GM12865 (cell line): ENCODE data around the gene ROBO1.
A peak's percentile ranks its signal among the peaks of the same experiment; 100 is the strongest.

Source experiments
- DNase-seq: peaks from one replicate; pipeline ENCODE4 v3.0.0; 2010; ENCODE audit warnings: low read depth
- H3K4me3 ChIP-seq: 2 replicates; pipeline ENCODE4 v1.5.1; 2011; ENCODE audit warnings: mild to moderate bottlenecking, low read depth, low read length, control low read depth
- CTCF ChIP-seq: IDR thresholded peaks from 2 replicates; pipeline ENCODE4 v1.5.1; 2011; ENCODE audit warnings: low read length, control low read depth, low read depth, inconsistent platforms; ENCODE audit not compliant: insufficient read depth; ENCODE audit errors: missing control alignments

The ROBO1 gene

GRCh38 chr3:79002465-79003372, 765.1 kb downstream of the ROBO1 start:
- H3K4me3 ChIP-seq = no peak overlapping the region
- TF ChIP-seq CTCF = no peak
- no peak for DNase-seq

- no peak for DNase-seq
- H3K4me3 ChIP-seq = no peak overlapping the region
- no peak for TF ChIP-seq CTCF
These were observed 766.5 kb downstream of the ROBO1 start for GRCh38 chr3:79001255-79001654.

GRCh38 chr3:78999139-78999538, 768.7 kb downstream of the ROBO1 start:
- TF ChIP-seq CTCF = no peak
- no peak for DNase-seq
- H3K4me3 ChIP-seq = no peak overlapping the region

- no peak overlapping the region for H3K4me3 ChIP-seq
- TF ChIP-seq CTCF = no peak
- DNase-seq = no peak
These were observed 772.7 kb downstream of the ROBO1 start for GRCh38 chr3:78995087-78995486.

- no peak overlapping the region; the same call in 1 of the 2 replicates for H3K4me3 ChIP-seq
- DNase-seq = no peak
- no peak for TF ChIP-seq CTCF
These were observed 773.4 kb downstream of the ROBO1 start for GRCh38 chr3:78994174-78995027.

- DNase-seq = peak; percentile 56
- no peak for TF ChIP-seq CTCF
These were observed 774.4 kb downstream of the ROBO1 start for GRCh38 chr3:78993375-78993774.

More at GRCh38 chr3:78993375-78993774, 774.4 kb downstream of the ROBO1 start:
- H3K4me3 ChIP-seq = no peak overlapping the region
